Lung (tissue), 12 donors: Measurements from ENCODE around the gene ZNF614. TPM values are rescaled to one million over a fixed set of nuclear protein-coding genes. Genes with fewer than 3 reads are reported as not detected.
"Not testable (repeated sequence)": the region's sequence is repeated elsewhere in the genome, so short reads cannot be mapped to it uniquely, and the experiment has no call there.

Experiments
- ATAC-seq: fragments of 200-7000 bp; cut with Tn5 transposase; one replicate; pipeline ENCODE4 v1.9.1; 2020; ENCODE audit warnings: moderate number of reproducible peaks; ENCODE audit not compliant: insufficient read depth, low FRiP score
- DNase-seq, 3 donors: peaks; one replicate each; pipeline ENCODE4 v3.0.0-alpha.2; 2013 to 2017
- H3K27ac ChIP-seq, 2 donors: one replicate each; pipeline ENCODE4 v1.5.1; 2013; ENCODE audit warnings: mild to moderate bottlenecking in 2 of 2, moderate library complexity in 2 of 2, control low read depth in 1 of 2, inconsistent platforms in 1 of 2, low read depth in 1 of 2, low read length in 1 of 2
- H3K27me3 ChIP-seq, 3 donors: one replicate each; pipeline ENCODE4 v1.5.1; 2013; ENCODE audit warnings: low read length in 2 of 3; ENCODE audit not compliant: control insufficient read depth in 3 of 3, insufficient read depth in 3 of 3
- H3K36me3 ChIP-seq, 4 donors: one replicate each; pipeline ENCODE4 v1.5.1; 2013; ENCODE audit warnings: low read length in 4 of 4, mild to moderate bottlenecking in 1 of 4, moderate library complexity in 1 of 4; ENCODE audit not compliant: control insufficient read depth in 4 of 4, insufficient read depth in 4 of 4
- H3K4me1 ChIP-seq, 5 donors: one replicate each; pipeline ENCODE4 v1.5.1; 2013; ENCODE audit warnings: low read length in 5 of 5, mild to moderate bottlenecking in 2 of 5, moderate library complexity in 1 of 5; ENCODE audit not compliant: control insufficient read depth in 5 of 5, insufficient read depth in 5 of 5
- H3K4me3 ChIP-seq: one replicate; pipeline ENCODE4 v1.5.1; 2013; ENCODE audit warnings: mild to moderate bottlenecking, control low read depth, moderate library complexity
- H3K9ac ChIP-seq, 2 donors: one replicate each; pipeline ENCODE4 v1.5.1; 2013; ENCODE audit warnings: low read length in 2 of 2, control low read depth in 1 of 2; ENCODE audit not compliant: insufficient read depth in 1 of 2
- H3K9me3 ChIP-seq, 4 donors: one replicate each; pipeline ENCODE4 v1.5.1; 2013; ENCODE audit warnings: low read length in 3 of 4, mild to moderate bottlenecking in 1 of 4, moderate library complexity in 1 of 4; ENCODE audit not compliant: control insufficient read depth in 4 of 4, insufficient read depth in 3 of 4
- WGBS, 2 donors: extraction: QIAGEN DNeasy Blood & Tissue Kit; methylation state at CpG; one replicate each; pipeline ENCODE4 v1.1.7; 2013; 5-methylcytosine and 5-hydroxymethylcytosine counted together
- polyA plus RNA-seq, 2 donors: library from polyadenylated mRNA; stranded (reverse); fragments of 200-250 nt; gene quantifications; one replicate each; pipeline ENCODE4 v1.2.1, GENCODE V29; 2013
- total RNA-seq, 2 donors: library from RNA; depleted of rRNA in 1 of 2; stranded (reverse); fragments of >200 nt in 1 of 2; gene quantifications; one replicate each; pipeline ENCODE4 v1.2.1, GENCODE V29; 2014 to 2021
- TF ChIP-seq, protein P1 (sequence below): IDR thresholded peaks from 2 replicates; pipeline ENCODE4 v1.5.1; 2012; ENCODE audit warnings: mild to moderate bottlenecking; ENCODE audit errors: control extremely low read depth, extremely low read depth
- donor health status: control.
- donor health status: control.
- donor health status: Bipolar disorder and iron deficiency.
- donor health status: healthy.
- donor health status: DM: yes; HTN: yes; CAD: no.

The ZNF614 gene
- total and polyA plus RNA-seq, 4 donors, result 3.0 to 15.1 (median 5.2) TPM

GRCh38 chr19:52066258-52066863, 38.2 kb upstream of the ZNF614 start:
- no peak for DNase-seq
- TF ChIP-seq, protein P1, sequence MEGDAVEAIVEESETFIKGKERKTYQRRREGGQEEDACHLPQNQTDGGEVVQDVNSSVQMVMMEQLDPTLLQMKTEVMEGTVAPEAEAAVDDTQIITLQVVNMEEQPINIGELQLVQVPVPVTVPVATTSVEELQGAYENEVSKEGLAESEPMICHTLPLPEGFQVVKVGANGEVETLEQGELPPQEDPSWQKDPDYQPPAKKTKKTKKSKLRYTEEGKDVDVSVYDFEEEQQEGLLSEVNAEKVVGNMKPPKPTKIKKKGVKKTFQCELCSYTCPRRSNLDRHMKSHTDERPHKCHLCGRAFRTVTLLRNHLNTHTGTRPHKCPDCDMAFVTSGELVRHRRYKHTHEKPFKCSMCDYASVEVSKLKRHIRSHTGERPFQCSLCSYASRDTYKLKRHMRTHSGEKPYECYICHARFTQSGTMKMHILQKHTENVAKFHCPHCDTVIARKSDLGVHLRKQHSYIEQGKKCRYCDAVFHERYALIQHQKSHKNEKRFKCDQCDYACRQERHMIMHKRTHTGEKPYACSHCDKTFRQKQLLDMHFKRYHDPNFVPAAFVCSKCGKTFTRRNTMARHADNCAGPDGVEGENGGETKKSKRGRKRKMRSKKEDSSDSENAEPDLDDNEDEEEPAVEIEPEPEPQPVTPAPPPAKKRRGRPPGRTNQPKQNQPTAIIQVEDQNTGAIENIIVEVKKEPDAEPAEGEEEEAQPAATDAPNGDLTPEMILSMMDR, result no peak
- no peaks in the 10 kb centered on the region for H3K27me3 ChIP-seq
- 97 to 98% methylated on average over 6 of the region's 6 CpGs for WGBS, 2 donors
- no peaks in the 10 kb centered on the region for H3K4me1 ChIP-seq
- no peak for ATAC-seq
- H3K36me3 ChIP-seq, result peaks cover 42 to 79% (median 62%) of the 10 kb centered on the region in 4 donors
- H3K9ac ChIP-seq, result no peak overlapping the region
- H3K27ac ChIP-seq, result no peak overlapping the region
- H3K4me3 ChIP-seq, result no peak overlapping the region
- H3K9me3 ChIP-seq, result peaks cover 39 to 64% (median 47%) of the 10 kb centered on the region in 4 donors

DNA sequence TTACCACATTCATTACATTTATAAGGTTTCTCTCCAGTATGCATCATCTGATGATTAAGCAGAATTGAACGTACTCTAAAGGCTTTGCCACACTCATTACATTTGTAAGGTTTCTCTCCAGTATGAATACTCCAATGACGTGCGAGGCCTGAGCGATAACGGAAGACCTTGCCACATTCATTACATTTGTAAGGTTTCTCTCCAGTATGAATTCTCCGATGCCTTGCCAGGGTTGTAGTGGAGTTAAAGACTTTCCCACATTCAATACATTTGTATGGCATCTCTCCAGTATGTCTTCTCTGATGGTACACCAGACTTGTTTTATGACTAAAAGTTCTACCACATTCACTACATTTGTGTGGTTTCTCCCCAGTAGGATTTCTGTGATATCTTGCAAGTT, 37.2 kb upstream of the ZNF614 start:
- WGBS, 2 donors, result 97 to 98% methylated on average over 6 of the region's 6 CpGs
- H3K9me3 ChIP-seq, result peaks cover 32 to 65% (median 48%) of the 10 kb centered on the region in 4 donors
- TF ChIP-seq, protein P1, result no peak
- peaks cover 39 to 69% (median 55%) of the 10 kb centered on the region in 4 donors for H3K36me3 ChIP-seq
- no peak overlapping the region for H3K9ac ChIP-seq
- no peaks in the 10 kb centered on the region for H3K27me3 ChIP-seq
- H3K4me1 ChIP-seq, result no peaks in the 10 kb centered on the region
- DNase-seq, result no peak
- H3K4me3 ChIP-seq, result no peak overlapping the region
- no peak overlapping the region for H3K27ac ChIP-seq
- ATAC-seq, result no peak

- not testable (repeated sequence) for H3K27ac ChIP-seq, H3K27me3 ChIP-seq, DNase-seq, H3K9ac ChIP-seq, H3K36me3 ChIP-seq, ATAC-seq, H3K4me3 ChIP-seq, H3K4me1 ChIP-seq
- WGBS, 2 donors, result 98% methylated on average over 3 of the region's 3 CpGs
- peaks cover 1 to 29% (median 15%) of the 10 kb centered on the region in 4 donors for H3K9me3 ChIP-seq
Observed at GRCh38 chr19:52056480-52056879, 28.3 kb upstream of the ZNF614 start.

DNA sequence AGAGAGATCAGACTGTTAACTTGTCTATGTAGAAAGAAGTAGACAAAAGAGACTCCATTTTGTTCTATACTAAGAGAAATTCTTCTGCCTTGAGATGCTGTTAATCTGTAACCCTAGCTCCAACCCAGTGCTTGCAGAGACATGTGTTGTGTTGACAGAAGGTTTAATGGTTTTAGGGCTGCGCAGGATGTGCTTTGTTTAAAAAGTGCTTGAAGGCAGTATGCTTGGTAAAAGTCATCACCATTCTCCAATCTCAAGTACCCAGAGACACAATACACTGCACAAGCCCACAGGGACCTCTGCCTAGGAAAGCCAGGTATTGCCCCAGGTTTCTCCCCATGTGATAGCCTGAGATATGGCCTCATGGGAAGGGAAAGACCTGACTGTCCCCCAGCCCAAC, 23.6 kb upstream of the ZNF614 start:
- not testable (repeated sequence) for ATAC-seq, H3K9ac ChIP-seq, H3K36me3 ChIP-seq, H3K27ac ChIP-seq, H3K27me3 ChIP-seq, H3K4me1 ChIP-seq, H3K4me3 ChIP-seq, DNase-seq
- peaks cover 0 to 13% (median 5%) of the 10 kb centered on the region in 4 donors for H3K9me3 ChIP-seq
- WGBS, 2 donors, result 38 to 95% methylated on average over 1 of the region's 1 CpG
